GM12874 (cell line): Measurements from ENCODE around the gene ANKRD13C.

Source experiments
- TF ChIP-seq, protein P1 (sequence below): IDR thresholded peaks from 2 replicates; pipeline ENCODE4 v1.5.1; 2011; ENCODE audit warnings: low read depth, mild to moderate bottlenecking, control low read depth, low read length, moderate library complexity; ENCODE audit not compliant: insufficient read depth

Gene ANKRD13C

GRCh38 chr1:70364439-70364838, 9.9 kb upstream of the ANKRD13C start:
- TF ChIP-seq, protein P1, sequence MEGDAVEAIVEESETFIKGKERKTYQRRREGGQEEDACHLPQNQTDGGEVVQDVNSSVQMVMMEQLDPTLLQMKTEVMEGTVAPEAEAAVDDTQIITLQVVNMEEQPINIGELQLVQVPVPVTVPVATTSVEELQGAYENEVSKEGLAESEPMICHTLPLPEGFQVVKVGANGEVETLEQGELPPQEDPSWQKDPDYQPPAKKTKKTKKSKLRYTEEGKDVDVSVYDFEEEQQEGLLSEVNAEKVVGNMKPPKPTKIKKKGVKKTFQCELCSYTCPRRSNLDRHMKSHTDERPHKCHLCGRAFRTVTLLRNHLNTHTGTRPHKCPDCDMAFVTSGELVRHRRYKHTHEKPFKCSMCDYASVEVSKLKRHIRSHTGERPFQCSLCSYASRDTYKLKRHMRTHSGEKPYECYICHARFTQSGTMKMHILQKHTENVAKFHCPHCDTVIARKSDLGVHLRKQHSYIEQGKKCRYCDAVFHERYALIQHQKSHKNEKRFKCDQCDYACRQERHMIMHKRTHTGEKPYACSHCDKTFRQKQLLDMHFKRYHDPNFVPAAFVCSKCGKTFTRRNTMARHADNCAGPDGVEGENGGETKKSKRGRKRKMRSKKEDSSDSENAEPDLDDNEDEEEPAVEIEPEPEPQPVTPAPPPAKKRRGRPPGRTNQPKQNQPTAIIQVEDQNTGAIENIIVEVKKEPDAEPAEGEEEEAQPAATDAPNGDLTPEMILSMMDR = no peak

GRCh38 chr1:70361727-70362398, 7.3 kb upstream of the ANKRD13C start:
- TF ChIP-seq, protein P1 = no peak

DNA sequence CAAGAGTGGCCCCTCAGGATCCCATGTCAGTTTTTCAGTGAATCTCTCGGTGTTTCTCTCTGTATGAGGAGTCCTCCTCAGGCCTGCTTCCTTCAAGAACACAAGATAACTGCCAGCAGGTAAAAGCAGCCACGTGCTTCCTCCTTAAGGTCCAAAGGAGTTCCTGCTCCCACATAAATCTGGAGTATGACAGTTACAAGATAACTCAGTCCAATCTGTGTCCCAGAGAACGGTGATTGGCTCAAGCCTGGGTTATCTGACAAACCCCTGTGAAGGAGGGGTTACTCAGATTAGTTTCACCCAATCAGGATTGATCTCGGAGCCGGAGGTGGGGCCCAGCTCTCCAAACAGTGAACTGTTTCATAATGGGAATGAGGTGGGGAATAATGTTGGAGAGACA, 5.8 kb upstream of the ANKRD13C start:
- TF ChIP-seq, protein P1 = no peak

DNA sequence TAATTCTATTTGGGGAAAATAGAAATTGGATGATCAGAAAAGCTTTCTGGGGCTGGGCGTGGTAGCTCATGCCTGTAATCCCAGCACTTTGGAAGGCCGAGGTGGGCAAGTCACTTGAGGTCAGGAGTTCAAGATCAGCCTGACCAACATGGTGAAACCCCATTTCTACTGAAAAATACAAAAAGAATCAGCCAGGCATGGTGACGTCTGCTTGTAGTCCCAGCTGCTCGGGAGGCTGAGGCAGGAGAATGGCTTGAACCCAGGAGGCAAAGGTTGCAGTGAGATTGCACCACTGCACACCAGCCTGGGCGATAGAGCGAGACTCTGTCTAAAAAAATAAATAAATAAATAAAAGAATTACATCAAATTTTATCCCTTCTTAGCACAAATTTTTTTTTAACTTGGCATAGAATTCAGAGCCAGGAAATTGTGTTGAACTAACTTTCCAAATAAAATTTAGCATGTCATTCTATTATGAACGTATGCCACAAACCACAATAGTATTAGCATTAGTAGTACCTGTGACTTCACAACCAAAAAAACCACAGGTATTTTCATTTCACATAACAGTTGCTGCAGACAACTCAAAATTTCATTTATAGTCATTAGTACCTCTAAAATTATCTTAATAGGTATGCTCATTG, 4.5 kb upstream of the ANKRD13C start:
- TF ChIP-seq, protein P1 = no peak

GRCh38 chr1:70355920-70356319, 1.4 kb upstream of the ANKRD13C start:
- TF ChIP-seq, protein P1 = no peak

DNA sequence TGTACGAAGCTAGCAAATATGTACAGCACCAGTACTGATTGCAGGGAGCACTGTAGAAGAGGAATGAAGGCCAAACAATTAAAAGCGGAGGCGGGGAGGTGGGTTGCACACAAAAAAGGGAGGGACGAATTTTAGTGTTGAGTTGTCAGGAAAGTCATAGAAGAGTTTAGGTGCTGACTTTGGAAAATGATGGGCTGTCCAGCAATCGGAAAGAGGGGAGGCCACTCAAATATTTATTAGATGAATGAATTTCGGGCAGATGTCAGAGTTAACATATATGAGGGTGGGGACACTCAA, 537 bp upstream of the ANKRD13C start:
- TF ChIP-seq, protein P1 = no peak

DNA sequence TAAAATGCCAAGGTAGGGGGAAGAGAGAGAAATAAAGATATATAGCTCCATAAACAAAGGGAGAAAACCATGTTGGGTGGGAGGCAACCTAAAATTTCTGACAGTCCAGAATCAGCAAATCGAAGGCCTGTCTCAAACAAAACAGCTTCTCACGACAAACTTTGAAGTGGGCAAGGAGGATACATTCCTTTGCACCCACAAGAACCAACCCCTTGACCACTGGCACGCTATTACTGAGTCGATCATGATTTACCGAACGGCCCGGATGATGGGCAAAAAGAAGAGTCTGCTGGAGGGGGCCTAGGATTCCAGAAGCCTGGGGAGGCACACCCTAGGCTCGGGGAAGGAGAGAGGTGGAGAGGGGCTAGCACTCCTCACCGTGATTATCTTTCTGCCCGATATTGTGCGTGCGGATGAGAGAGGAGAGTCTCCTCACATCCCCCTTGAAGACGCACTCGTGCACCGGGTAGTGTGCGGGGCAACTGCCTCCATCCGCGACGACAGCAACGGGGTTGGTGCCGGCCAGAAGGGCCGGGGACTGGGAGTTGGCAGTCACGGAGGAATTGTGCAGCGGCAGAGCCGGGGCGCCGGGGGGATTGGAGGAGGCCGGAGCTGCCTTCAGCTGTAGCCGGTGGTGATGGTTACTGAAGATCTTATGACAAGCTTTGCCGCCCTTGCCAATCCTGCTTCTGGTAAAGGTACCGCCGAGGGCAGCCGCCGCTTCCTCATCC, 756 bp downstream of the ANKRD13C start:
- TF ChIP-seq, protein P1 = no peak
